GM19023 (cell line): ENCODE results near the gene TSPAN17.
"Not testable (repeated sequence)": the region's sequence is repeated elsewhere in the genome, so short reads cannot be mapped to it uniquely, and the experiment has no call there.

ENCODE experiments used
- ATAC-seq: cut with Tn5 transposase; IDR thresholded peaks from one replicate; pipeline ENCODE4 v1.9.1; 2021; ENCODE audit warnings: mild to moderate bottlenecking, moderate library complexity; ENCODE audit not compliant: unreplicated experiment

Gene TSPAN17

DNA sequence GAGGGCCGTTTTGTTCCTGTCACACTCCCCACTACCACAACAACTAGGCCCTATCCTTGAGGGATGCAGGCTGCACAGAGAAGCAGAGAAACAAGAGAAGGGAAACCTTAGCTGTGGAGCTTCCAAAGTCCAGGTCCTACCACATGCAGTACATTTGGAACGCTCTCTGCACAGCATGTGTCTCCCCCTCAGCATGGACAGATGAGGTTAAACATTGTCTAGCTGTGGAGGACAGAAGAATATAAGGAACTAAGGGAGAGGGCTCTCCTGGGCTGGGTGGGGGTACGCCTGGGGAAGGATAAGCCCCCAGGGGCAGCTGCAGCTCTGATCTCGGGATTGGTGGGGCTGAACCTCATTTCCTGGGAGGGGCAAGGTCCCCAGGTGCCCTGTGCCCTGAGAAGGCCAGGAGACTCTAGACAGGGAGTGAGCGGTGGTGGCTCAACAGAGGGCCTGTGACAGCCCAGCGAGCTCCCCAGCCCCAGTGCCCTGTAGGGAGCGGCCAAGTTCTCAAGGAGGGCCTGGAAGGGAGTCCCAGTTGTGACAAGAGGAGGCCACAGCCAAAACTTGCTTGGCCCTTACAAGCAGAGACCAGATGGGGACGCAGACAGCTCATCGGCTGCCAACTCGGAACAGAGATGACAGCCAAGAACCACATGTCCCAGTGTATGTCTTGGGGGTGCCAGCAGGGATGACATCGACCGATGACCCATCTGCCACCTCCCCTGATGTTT is 30.1 kb downstream of the TSPAN17 start:
- ATAC-seq: no peak

GRCh38 chr5:176678584-176678983 is 31.3 kb downstream of the TSPAN17 start:
- ATAC-seq: no peak

GRCh38 chr5:176679365-176680225 is 32.3 kb downstream of the TSPAN17 start:
- ATAC-seq: no peak

GRCh38 chr5:176680226-176680563 is 32.9 kb downstream of the TSPAN17 start:
- ATAC-seq: no peak

DNA sequence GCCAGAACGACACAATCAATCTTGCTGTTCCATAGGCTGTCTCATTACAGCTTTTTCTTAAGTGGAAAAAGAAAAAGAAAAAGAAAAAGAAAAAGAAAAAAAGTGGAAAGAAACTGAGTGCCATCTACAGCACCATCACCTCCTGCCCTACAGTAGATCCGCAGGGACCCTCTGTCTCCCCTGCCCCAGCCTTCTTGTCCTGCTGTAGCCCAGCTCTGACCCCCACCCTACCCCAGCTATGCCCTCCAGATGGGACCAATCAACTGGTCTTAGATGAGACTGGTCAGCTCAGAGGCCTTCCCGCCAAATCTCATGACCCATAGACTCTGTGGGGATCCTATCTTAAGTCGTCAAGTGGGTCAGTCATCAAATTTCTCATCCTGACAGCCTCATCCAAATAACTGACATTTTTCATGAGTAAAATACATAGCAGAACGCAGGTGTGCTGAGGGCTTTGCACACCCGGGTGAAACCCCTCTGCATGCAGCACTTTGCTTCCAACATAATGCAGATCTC is 34.8 kb downstream of the TSPAN17 start:
- ATAC-seq: no peak

DNA sequence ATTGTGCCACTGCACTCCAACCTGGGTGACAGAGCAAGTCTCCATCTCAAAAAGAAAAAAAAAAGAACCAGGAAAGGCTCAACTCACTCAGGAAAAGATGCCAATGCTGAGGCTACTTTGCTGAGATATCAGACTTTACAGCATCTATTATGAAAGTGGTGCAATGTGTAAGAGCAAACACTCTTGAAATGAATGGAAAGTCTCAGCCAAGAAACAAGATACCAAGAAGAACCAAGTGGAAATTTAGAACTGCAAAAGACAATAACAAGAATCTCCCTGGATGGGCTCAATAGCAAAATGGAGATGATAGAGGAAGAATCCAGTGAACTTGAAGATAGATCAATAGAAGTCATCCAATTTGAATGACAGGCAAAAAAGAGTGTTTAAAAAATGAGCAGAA is 37.7 kb downstream of the TSPAN17 start:
- no peak for ATAC-seq

GRCh38 chr5:176687247-176687646 is 40.0 kb downstream of the TSPAN17 start:
- no peak for ATAC-seq

DNA sequence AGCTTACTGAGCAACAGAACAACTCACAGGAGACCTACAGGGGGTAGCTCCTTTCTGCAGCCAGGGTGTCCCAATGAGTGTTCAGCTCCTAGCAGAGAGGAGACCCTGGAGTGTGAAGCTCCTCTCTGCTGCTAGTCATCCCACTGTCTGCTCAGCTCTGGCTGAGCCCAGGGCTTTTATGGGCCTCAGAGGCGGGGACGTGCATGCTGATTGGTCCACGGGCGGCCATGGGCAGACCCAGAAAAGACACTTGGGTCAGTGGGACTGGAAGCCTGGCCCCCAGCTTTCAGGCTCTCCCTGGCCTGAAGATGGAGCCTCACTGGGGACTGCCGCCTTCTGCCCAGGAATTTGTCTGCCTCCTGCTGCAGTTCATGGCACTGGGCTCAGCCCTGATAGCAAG is 40.6 kb downstream of the TSPAN17 start:
- ATAC-seq: no peak

DNA sequence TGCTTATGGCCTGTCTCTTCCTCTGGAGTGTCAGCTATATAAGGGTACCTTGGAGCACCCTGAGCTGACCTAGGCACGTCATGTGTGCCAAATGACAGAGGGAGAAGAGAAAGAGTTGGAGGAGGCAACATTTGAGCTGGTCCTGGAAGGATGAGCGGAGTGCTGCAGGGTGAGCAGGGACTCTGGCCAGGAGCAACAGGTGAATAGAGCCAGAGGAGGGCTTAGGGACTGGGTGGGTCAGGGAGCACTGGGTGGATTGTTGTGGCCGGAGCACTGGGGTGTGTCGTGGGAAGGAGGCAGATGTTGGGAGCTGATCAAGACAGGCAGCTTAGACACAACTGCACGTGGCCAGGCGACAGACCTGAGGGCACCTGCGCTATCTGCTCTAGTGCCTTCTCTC is 43.6 kb downstream of the TSPAN17 start:
- ATAC-seq: no peak

DNA sequence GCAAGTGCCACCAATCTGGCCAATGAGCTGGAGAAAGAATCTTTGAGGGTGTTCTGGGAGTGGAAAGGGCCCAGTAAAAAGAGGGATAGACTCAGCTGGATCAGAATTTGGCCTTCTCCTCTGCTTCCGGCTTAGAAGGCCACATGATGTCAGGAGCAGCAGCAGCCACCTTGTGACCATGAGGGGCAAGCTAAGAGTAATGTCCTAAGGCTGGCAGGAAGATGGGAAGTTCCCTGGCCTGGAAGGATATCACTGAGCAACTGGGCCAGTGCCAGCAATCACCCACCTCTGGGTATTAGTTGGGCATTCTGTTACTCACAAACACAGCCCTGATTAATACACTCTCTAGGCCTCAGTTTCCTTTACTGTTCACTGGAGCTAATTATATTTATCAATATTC is 44.2 kb downstream of the TSPAN17 start:
- ATAC-seq: no peak

GRCh38 chr5:176692326-176692725 is 45.0 kb downstream of the TSPAN17 start:
- ATAC-seq: no peak

GRCh38 chr5:176692839-176693476 is 45.7 kb downstream of the TSPAN17 start:
- ATAC-seq: no peak

GRCh38 chr5:176693477-176693851 is 46.2 kb downstream of the TSPAN17 start:
- no peak for ATAC-seq

DNA sequence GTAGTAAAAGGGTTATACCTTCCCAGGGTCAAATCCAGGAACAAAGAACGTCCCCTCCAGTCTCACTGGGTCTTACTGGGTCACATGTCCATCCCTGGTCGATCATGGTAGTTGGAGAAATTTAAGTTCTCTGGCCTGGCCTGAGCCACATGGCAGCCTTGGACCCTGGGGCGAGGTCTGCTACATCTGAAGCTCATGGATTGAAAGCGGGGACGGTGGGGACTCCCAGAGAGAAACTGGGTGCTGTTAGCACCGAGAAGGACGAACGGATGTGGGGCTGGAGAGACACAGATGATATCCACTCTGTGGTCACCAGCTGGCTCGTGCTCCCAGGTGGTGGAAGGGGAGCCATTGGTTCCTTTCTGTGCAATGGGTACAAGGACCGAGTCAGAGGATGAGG is 46.9 kb downstream of the TSPAN17 start:
- ATAC-seq: no peak

DNA sequence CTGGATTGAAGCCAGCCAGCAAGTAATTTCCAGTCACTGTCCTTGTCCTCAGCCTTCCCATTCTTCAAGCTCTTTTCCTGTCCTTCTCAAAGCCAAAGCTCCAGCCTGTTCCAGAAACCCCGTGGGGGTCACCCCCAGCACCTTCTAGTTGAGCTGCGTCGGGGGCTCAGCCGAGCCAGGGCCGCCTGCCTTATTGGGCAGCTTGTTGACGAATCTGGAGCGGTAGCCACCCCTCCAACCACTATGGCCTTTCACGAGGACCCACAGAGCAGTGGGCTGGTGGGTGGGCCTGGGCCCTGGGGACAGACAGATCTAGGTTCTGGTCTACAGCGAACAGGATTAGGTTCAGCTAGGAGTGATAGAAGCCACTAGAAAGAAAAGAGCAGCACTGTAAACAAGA is 47.3 kb downstream of the TSPAN17 start:
- ATAC-seq: no peak

GRCh38 chr5:176695073-176695472 is 47.8 kb downstream of the TSPAN17 start:
- no peak for ATAC-seq

DNA sequence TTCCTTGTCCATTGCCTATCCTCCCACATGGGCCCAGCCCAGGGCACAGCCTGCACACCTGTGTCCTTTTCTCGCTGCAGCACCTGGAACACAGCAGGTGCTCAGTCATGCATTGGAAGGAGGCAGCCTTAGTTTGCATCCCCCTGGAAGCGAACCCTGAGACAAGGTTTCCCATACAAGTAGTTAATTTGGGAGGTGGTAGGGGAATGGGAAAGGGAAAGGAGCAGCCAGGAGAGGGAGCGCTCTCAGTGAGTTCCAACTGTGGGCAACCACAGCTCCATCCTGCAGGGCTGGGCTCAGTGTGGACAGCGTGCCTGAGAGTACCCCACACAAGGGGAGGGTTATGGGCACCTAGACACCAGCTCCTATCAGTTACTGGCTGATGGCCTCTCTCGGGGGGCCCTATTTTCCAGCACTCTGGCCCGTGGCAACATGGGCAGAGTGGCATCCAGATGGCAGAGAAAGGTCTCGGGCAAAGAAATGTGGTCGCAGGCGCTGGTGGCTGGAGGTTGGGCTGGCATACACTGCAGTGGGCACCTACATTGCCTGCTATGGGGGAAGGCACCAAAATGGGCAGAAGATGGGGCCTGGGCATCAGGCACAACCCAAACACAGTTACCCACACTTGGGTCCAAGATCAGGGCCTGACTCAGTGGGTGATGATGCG is 50.1 kb downstream of the TSPAN17 start:
- ATAC-seq: no peak

- ATAC-seq: no peak
These were observed 50.8 kb downstream of the TSPAN17 start for GRCh38 chr5:176697934-176698538.

- not testable (repeated sequence) for ATAC-seq
These were observed 52.2 kb downstream of the TSPAN17 start for GRCh38 chr5:176699446-176699845.

DNA sequence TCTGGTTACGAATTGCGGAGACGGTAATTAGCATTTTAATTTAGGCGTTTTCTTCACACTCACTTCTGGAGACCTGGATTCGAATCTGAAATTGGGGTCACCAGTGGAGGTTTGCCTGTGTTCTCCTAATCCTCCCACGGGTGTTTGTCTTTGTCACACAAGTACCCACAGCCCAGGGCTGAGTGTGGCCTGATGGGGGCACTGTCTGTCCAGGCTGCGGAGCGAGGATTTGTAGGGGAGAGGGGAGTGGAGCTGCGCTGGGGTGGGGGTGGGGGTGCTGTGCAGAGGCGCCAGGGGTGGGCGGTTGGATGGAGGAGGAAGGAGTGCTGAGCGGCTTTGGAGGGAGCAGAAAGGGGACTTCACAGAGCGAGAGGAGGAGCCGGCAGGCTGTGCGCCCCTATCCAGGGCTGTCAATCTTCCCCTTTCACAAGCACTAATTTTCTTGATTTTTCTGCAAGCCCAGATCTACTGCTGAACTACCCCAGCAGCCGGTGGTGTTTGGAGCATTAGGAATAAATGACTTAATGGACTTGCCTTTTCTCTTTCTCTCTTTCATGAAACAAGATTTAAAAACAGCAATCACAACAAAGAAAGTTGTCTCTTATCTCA is 53.1 kb downstream of the TSPAN17 start:
- ATAC-seq: no peak
